ENCODE results near the gene PCDHGA10. TPM values are rescaled to one million over a fixed set of nuclear protein-coding genes. Genes with fewer than 3 reads are reported as not detected.
A peak's percentile ranks its signal among the peaks of the same experiment; 100 is the strongest.
"Not testable (repeated sequence)": the region's sequence is repeated elsewhere in the genome, so short reads cannot be mapped to it uniquely, and the experiment has no call there.

PCDHGA10 gene
- total and polyA plus RNA-seq, 12 donors, result 0.64 to 9.7 (median 7.1) TPM

- Histone ChIP-seq H3K27me3 (no peaks in the 10 kb centered on the region), H3K27ac (no peak overlapping the region), H3K9me3 (replicated peaks in 1 of 3) (peaks cover 0 to 49% (median 0%) of the 10 kb centered on the region in 3 donors), H3K36me3 (replicated peaks in 1 of 2) (no peaks in the 10 kb centered on the region), H3K4me3 (peak overlapping the region in 2 of 4 donors; percentile 6 to 43), H3K4me1 (replicated peaks in 1 of 2) (no peaks in the 10 kb centered on the region)
- 9 to 16% (median 13%) methylated on average over 21 to 25 of the region's 25 CpGs for WGBS, 4 donors
- no peak for TF ChIP-seq POLR2A (IDR thresholded peaks at IDR 0.05)
- TF ChIP-seq, protein P1, sequence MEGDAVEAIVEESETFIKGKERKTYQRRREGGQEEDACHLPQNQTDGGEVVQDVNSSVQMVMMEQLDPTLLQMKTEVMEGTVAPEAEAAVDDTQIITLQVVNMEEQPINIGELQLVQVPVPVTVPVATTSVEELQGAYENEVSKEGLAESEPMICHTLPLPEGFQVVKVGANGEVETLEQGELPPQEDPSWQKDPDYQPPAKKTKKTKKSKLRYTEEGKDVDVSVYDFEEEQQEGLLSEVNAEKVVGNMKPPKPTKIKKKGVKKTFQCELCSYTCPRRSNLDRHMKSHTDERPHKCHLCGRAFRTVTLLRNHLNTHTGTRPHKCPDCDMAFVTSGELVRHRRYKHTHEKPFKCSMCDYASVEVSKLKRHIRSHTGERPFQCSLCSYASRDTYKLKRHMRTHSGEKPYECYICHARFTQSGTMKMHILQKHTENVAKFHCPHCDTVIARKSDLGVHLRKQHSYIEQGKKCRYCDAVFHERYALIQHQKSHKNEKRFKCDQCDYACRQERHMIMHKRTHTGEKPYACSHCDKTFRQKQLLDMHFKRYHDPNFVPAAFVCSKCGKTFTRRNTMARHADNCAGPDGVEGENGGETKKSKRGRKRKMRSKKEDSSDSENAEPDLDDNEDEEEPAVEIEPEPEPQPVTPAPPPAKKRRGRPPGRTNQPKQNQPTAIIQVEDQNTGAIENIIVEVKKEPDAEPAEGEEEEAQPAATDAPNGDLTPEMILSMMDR (IDR thresholded peaks at IDR 0.05), result no peak
- intact Hi-C loops (cut with DNase I), result loop anchor here (5.0 to 10.0 kb wide), 5 partner anchors 99 to 189 kb away; partner anchors contain the start of gene PCDHB14 (in 1 of the 2)
- no peak for DNase-seq
Observed at GRCh38 chr5:141413540-141414069, 818 bp downstream of the PCDHGA10 start.

GRCh38 chr5:141414548-141415274, 1.9 kb downstream of the PCDHGA10 start:
- intact Hi-C loops (cut with DNase I), result loop anchor here (5.0 to 10.0 kb wide), 5 partner anchors 100 to 190 kb away; partner anchors contain the start of gene PCDHB14 (in 1 of the 2)
- H3K27me3 ChIP-seq; H3K36me3 ChIP-seq (replicated peaks in 1 of 2); H3K4me3 ChIP-seq; DNase-seq; H3K27ac ChIP-seq; H3K4me1 ChIP-seq (replicated peaks in 1 of 2): not testable (repeated sequence)
- H3K9me3 ChIP-seq (replicated peaks in 1 of 3), result peaks cover 0 to 49% (median 0%) of the 10 kb centered on the region in 3 donors
- WGBS, 4 donors, result 22 to 36% (median 22%) methylated on average over 5 to 46 of the region's 46 CpGs

GRCh38 chr5:141415275-141415618, 2.5 kb downstream of the PCDHGA10 start:
- 20 to 43% (median 28%) methylated on average over 6 to 24 of the region's 24 CpGs for whole genome bisulfite sequencing, 4 donors
- not testable (repeated sequence) for H3K27me3 ChIP-seq

DNA sequence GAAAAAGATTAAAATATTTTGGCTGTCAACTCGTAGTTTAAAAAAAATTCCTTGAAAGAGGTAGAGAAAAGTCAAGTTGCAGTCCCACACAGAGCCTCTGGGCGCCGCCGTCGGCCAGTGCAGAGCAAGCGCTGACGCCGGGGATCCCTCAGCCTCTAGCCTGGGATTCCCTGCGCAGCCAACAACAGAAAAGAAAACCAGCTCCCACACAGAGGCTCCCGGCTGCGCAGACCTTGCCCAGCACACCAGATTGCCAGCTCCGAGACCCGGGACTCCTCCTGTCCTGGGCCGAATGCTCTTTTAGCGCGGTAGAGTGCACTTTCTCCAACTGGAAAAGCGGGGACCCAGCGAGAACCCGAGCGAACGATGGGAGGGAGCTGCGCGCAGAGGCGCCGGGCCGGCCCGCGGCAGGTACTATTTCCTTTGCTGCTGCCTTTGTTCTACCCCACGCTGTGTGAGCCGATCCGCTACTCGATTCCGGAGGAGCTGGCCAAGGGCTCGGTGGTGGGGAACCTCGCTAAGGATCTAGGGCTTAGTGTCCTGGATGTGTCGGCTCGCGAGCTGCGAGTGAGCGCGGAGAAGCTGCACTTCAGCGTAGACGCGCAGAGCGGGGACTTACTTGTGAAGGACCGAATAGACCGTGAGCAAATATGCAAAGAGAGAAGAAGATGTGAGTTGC, 4.8 kb downstream of the PCDHGA10 start, which contains the start of gene PCDHGB7:
Gene PCDHGB7 (plus strand): TSS at position 184 of the 679 bp plus-strand sequence. CDS start 183 bp downstream, at position 367.
- H3K27me3 ChIP-seq; H3K4me1 ChIP-seq (replicated peaks in 1 of 2); H3K36me3 ChIP-seq (replicated peaks in 1 of 2): not testable (repeated sequence)
- peaks cover 0 to 65% (median 8%) of the 10 kb centered on the region in 3 donors for H3K9me3 ChIP-seq (replicated peaks in 1 of 3)
- peak in 1 of 2 donors; percentile 18 for TF ChIP-seq POLR2A (IDR thresholded peaks at IDR 0.05)
- TF ChIP-seq, protein P1 (IDR thresholded peaks at IDR 0.05), result peak; percentile 43 to 79 (median 64)
- intact Hi-C loops (cut with DNase I), result loop anchor here (10.0 kb wide), 4 partner anchors 103 to 193 kb away; partner anchors contain the start of gene PCDHB14 (in 1 of the 2)
- peak within 1 kb of the TSS in 2 of 4 donors; percentile 3 to 54 for H3K4me3 ChIP-seq
- H3K27ac ChIP-seq, result peak within 1 kb of the TSS in 1 of 5 donors; percentile 47
- peak; percentile 61 to 83 (median 77) for DNase-seq
- WGBS, 4 donors, result 6 to 16% (median 9%) methylated on average over 17 to 44 of the region's 47 CpGs

More at GRCh38 chr5:141415275-141415618, 2.5 kb downstream of the PCDHGA10 start:
- not testable (repeated sequence) for H3K4me1 ChIP-seq (replicated peaks in 1 of 2); H3K4me3 ChIP-seq; H3K36me3 ChIP-seq (replicated peaks in 1 of 2); H3K27ac ChIP-seq; DNase-seq
- intact Hi-C loops (cut with DNase I), result loop anchor here (10.0 kb wide), 4 partner anchors 100 to 190 kb away; partner anchors contain the start of gene PCDHB14 (in 1 of the 2)
- peaks cover 0 to 49% (median 5%) of the 10 kb centered on the region in 3 donors for H3K9me3 ChIP-seq (replicated peaks in 1 of 3)
